NCI-H1417 (cell line): ENCODE data around the gene ZDHHC1.
A peak's percentile ranks its signal among the peaks of the same experiment; 100 is the strongest.
"Not testable (repeated sequence)": the region's sequence is repeated elsewhere in the genome, so short reads cannot be mapped to it uniquely, and the experiment has no call there.

Experiments used
- DNase-seq, 3 experiments: peaks; one replicate each; lab custom pipeline; 2025; lab: John Stamatoyannopoulos, UW

ZDHHC1 gene

GRCh38 chr16:67394155-67395104 is 21.8 kb downstream of the ZDHHC1 start:
- DNase-seq = no peak

GRCh38 chr16:67393788-67394154 is 22.5 kb downstream of the ZDHHC1 start:
- DNase-seq = peak in 1 of 3 experiments; percentile 54

- DNase-seq = peak; percentile 79 to 89 (median 85)
Observed at GRCh38 chr16:67393111-67393787, 23.0 kb downstream of the ZDHHC1 start, which contains the start of gene TPPP3. TPPP3 (minus strand) TSS chr16:67393498; CDS start chr16:67391111, 2,387 bp downstream.

GRCh38 chr16:67392301-67393059 is 23.8 kb downstream of the ZDHHC1 start:
- no peak for DNase-seq

GRCh38 chr16:67391424-67392300 is 24.6 kb downstream of the ZDHHC1 start:
- DNase-seq = peak in 2 of 3 experiments; percentile 51 to 74

GRCh38 chr16:67390816-67391423 is 25.4 kb downstream of the ZDHHC1 start:
- no peak for DNase-seq

- no peak for DNase-seq
Observed at GRCh38 chr16:67389911-67390815, 26.1 kb downstream of the ZDHHC1 start.

- no peak for DNase-seq
Observed at GRCh38 chr16:67388591-67388990, 27.7 kb downstream of the ZDHHC1 start.

GRCh38 chr16:67388191-67388590 is 28.1 kb downstream of the ZDHHC1 start:
- DNase-seq = no peak

- no peak for DNase-seq
Observed at GRCh38 chr16:67387479-67388079, 28.7 kb downstream of the ZDHHC1 start.

GRCh38 chr16:67386861-67387455 is 29.3 kb downstream of the ZDHHC1 start:
- DNase-seq = no peak

GRCh38 chr16:67384778-67385510 is 31.3 kb downstream of the ZDHHC1 start:
- DNase-seq = peak in 1 of 3 experiments; percentile 44

GRCh38 chr16:67383284-67383683 is 33.0 kb downstream of the ZDHHC1 start:
- no peak for DNase-seq

- no peak for DNase-seq
Observed at GRCh38 chr16:67378642-67379041, 37.6 kb downstream of the ZDHHC1 start.

GRCh38 chr16:67376012-67376411 is 40.3 kb downstream of the ZDHHC1 start:
- not testable (repeated sequence) for DNase-seq

GRCh38 chr16:67372664-67373063 is 43.6 kb downstream of the ZDHHC1 start:
- DNase-seq = peak in 2 of 3 experiments; percentile 5 to 61

GRCh38 chr16:67370661-67371060 is 45.6 kb downstream of the ZDHHC1 start:
- DNase-seq = no peak

GRCh38 chr16:67364600-67365235 is 51.6 kb downstream of the ZDHHC1 start:
- DNase-seq = peak in 1 of 3 experiments; percentile 29
